Osteocyte (in vitro differentiated cells): ENCODE data around the gene LPAR1. TPM values are rescaled to one million over a fixed set of nuclear protein-coding genes. Genes with fewer than 3 reads are reported as not detected.

ENCODE experiments used
- DNase-seq: peaks from one replicate; pipeline ENCODE4 v3.0.0; 2021; ENCODE audit warnings: mixed read lengths; ENCODE audit not compliant: unreplicated experiment; ENCODE audit errors: extremely low spot score
- H3K27ac Mint-ChIP-seq: one replicate; pipeline ENCODE4 v1.8.0; 2021; ENCODE audit warnings: mild to moderate bottlenecking, mixed read lengths; ENCODE audit not compliant: unreplicated experiment
- H3K27me3 Mint-ChIP-seq: one replicate; pipeline ENCODE4 v1.8.0; 2021; ENCODE audit warnings: mixed read lengths; ENCODE audit not compliant: unreplicated experiment
- H3K36me3 Mint-ChIP-seq: one replicate; pipeline ENCODE4 v1.8.0; 2021; ENCODE audit warnings: mixed read lengths; ENCODE audit not compliant: unreplicated experiment
- H3K4me1 Mint-ChIP-seq: one replicate; pipeline ENCODE4 v1.8.0; 2021; ENCODE audit warnings: mixed read lengths; ENCODE audit not compliant: unreplicated experiment
- H3K4me3 Mint-ChIP-seq: one replicate; pipeline ENCODE4 v1.8.0; 2021; ENCODE audit warnings: mild to moderate bottlenecking, moderate library complexity, mixed read lengths; ENCODE audit not compliant: unreplicated experiment
- H3K9me3 Mint-ChIP-seq: one replicate; pipeline ENCODE4 v1.8.0; 2021; ENCODE audit warnings: mixed read lengths; ENCODE audit not compliant: unreplicated experiment
- total RNA-seq: library from RNA; stranded (reverse); gene quantifications from 2 replicates; pipeline ENCODE4 v1.2.1, GENCODE V29; 2021
- TF ChIP-seq, protein P1 (sequence below): fragments of 200-600 bp; sonication (generic); IDR thresholded peaks from 2 replicates; pipeline ENCODE4 v1.5.0; 2021; ENCODE audit warnings: antibody characterized with exemption, mild to moderate bottlenecking, moderate library complexity

The LPAR1 gene
- total RNA-seq, 1 donor from 2014 or later: 120 TPM

DNA sequence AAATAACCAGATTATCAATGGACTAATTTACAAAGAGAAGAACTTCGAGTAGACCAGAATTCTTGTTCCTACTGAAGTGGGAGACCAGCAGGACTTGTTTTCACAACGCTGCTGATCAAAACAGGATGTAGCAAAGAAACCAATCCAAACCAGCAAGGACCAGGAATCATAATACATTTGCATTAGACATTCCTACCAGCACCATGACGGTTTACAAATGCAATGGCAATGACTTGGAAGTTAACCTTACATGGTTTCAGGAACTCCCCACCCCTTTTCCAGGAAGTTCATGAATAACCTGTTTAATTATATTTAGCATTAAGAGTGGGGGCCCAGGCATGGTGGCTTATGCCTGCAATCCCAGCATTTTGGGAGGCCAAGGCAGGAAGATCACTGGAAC, 100.0 kb downstream of the LPAR1 start:
- TF ChIP-seq, protein P1, sequence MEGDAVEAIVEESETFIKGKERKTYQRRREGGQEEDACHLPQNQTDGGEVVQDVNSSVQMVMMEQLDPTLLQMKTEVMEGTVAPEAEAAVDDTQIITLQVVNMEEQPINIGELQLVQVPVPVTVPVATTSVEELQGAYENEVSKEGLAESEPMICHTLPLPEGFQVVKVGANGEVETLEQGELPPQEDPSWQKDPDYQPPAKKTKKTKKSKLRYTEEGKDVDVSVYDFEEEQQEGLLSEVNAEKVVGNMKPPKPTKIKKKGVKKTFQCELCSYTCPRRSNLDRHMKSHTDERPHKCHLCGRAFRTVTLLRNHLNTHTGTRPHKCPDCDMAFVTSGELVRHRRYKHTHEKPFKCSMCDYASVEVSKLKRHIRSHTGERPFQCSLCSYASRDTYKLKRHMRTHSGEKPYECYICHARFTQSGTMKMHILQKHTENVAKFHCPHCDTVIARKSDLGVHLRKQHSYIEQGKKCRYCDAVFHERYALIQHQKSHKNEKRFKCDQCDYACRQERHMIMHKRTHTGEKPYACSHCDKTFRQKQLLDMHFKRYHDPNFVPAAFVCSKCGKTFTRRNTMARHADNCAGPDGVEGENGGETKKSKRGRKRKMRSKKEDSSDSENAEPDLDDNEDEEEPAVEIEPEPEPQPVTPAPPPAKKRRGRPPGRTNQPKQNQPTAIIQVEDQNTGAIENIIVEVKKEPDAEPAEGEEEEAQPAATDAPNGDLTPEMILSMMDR: no peak
- DNase-seq: no peak
- H3K36me3 Mint-ChIP-seq: peaks cover 37% of the 10 kb centered on the region
- peaks cover 81% of the 10 kb centered on the region for H3K4me1 Mint-ChIP-seq
- H3K27ac Mint-ChIP-seq: peak overlapping the region; percentile 83
- H3K27me3 Mint-ChIP-seq: no peaks in the 10 kb centered on the region
- peaks cover 6% of the 10 kb centered on the region for H3K9me3 Mint-ChIP-seq
- no peak overlapping the region for H3K4me3 Mint-ChIP-seq

- Mint-ChIP-seq H3K27ac (peak overlapping the region; percentile 83), H3K27me3 (no peaks in the 10 kb centered on the region), H3K36me3 (peaks cover 44% of the 10 kb centered on the region), H3K4me1 (peaks cover 77% of the 10 kb centered on the region), H3K4me3 (no peak overlapping the region), H3K9me3 (peaks cover 6% of the 10 kb centered on the region)
- TF ChIP-seq, protein P1: no peak
- no peak for DNase-seq
These were observed 101.4 kb downstream of the LPAR1 start for GRCh38 chr9:110936719-110937452.

DNA sequence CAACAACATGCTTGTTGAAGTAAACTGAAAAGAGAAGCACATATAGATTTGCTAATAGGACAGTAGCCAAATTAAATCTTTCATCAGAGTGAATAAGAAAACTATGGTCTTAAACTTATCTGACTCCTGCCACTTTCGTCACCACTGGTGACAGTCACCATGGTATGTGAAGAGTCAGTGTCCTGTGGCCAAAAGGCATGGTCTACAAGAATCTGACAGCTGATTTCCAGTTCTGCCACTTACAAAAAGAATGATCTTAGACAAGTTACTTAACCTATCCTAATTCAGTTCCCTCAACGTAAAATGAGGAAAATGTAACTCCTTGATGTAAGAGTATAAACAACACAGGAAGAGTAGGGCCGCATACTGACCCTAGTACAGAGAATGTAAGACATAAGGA, 102.0 kb downstream of the LPAR1 start:
- H3K4me1 Mint-ChIP-seq: peaks cover 70% of the 10 kb centered on the region
- H3K27me3 Mint-ChIP-seq: no peaks in the 10 kb centered on the region
- H3K36me3 Mint-ChIP-seq: peaks cover 42% of the 10 kb centered on the region
- H3K4me3 Mint-ChIP-seq: no peak overlapping the region
- no peak for DNase-seq
- TF ChIP-seq, protein P1: no peak
- peak overlapping the region; percentile 83 for H3K27ac Mint-ChIP-seq
- H3K9me3 Mint-ChIP-seq: peaks cover 6% of the 10 kb centered on the region

DNA sequence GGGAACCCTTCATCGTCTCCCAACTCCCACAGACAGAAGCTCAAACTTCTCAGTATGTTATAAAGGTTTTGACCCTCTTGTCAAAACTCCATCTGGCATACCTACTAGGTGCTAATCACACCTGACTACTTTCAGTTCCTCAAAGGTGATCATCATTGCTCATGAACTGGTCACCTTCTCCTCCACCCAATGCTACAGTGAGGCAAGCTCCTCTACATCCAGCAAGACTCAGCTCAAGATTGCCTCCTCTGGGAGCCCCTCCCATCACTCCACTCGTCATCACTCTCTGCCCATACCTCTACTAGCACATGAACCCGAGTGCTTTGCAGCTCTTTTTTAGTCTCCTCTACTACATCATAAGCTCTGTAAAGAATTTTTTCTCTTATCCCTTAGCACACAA, 102.4 kb downstream of the LPAR1 start:
- TF ChIP-seq, protein P1: no peak
- Mint-ChIP-seq H3K4me1 (peaks cover 67% of the 10 kb centered on the region), H3K4me3 (no peak overlapping the region), H3K9me3 (peaks cover 6% of the 10 kb centered on the region), H3K36me3 (peaks cover 40% of the 10 kb centered on the region), H3K27ac (peak overlapping the region; percentile 83), H3K27me3 (no peaks in the 10 kb centered on the region)
- no peak for DNase-seq

- peaks cover 54% of the 10 kb centered on the region for H3K4me1 Mint-ChIP-seq
- no peak overlapping the region for H3K4me3 Mint-ChIP-seq
- no peaks in the 10 kb centered on the region for H3K27me3 Mint-ChIP-seq
- H3K27ac Mint-ChIP-seq: peak overlapping the region; percentile 75
- peaks cover 32% of the 10 kb centered on the region for H3K36me3 Mint-ChIP-seq
- no peak for DNase-seq
- H3K9me3 Mint-ChIP-seq: no peaks in the 10 kb centered on the region
- TF ChIP-seq, protein P1: no peak
These were observed 104.8 kb downstream of the LPAR1 start for GRCh38 chr9:110933350-110934001.
